ENCODE data around the gene BOD1L1. TPM values are rescaled to one million over a fixed set of nuclear protein-coding genes. Genes with fewer than 3 reads are reported as not detected.

Gene BOD1L1
- total RNA-seq, 1 experiment from 2014 or later, result 40.6 TPM

DNA sequence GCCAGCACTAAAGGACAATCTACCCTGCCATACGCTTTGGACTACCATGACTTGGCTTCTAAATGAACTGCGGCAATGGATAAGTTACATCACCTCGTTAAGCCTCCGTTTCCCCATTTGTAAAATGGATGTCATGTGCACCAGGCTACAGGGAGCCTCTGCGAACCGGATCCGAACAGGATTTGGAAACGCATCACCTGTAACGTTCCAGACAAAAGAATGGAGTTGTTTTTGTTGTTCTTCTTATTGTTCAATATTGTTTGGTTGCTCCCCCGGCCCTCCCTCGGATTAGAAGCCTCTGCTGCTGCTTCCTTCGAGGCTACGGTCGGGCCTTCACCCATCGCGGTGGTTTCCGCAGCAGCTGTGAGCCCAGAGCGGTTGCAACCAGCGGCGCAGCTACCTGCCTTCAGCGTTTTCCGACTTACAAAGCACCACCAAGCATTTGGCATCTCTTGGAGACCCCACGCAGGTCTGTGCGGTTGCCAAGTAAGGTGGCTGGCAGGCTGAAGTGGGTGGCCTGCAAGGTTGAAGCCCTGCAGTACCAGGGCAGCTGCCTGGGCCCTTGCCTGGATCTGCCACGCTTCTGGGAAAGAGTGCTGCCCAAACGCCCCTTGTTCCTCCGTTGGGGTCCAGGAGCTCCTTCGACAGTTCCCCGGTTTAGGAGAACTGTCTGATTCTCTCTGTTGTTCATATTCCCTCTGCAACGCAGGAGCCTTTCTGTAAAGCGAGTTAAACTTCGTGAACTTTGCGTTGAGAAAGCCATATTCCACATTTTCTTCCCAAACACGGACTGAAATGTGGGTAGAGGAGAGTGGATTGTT lies 90.3 kb downstream of the BOD1L1 start:
- H4K20me1 ChIP-seq (ENCODE audit: insufficient read depth, low read depth, low read length), result no peaks in the 10 kb centered on the region
- H3K36me3 ChIP-seq (ENCODE audit: insufficient read depth, low read length), result no peaks in the 10 kb centered on the region
- no peak overlapping the region for H3K27ac ChIP-seq (ENCODE audit: low read length)
- no peak overlapping the region for H3K4me2 ChIP-seq (ENCODE audit: low read depth, low read length, poor library complexity, severe bottlenecking)
- H3K79me2 ChIP-seq (ENCODE audit: low read length), result no peaks in the 10 kb centered on the region
- no peak overlapping the region for H3K4me3 ChIP-seq (ENCODE audit: low read length)
- no peak overlapping the region for H3K9ac ChIP-seq (ENCODE audit: low read length)
- no peaks in the 10 kb centered on the region for H3K27me3 ChIP-seq (ENCODE audit: low read length)
- H3K9me3 ChIP-seq (ENCODE audit: low read length), result no peaks in the 10 kb centered on the region
- no peaks in the 10 kb centered on the region for H3K4me1 ChIP-seq (ENCODE audit: low read length)
- no peak overlapping the region for H2AFZ ChIP-seq (ENCODE audit: low read length)
- DNase-seq, result no peak
- no peaks in the 10 kb centered on the region for H3K9me2 ChIP-seq (replicated peaks; ENCODE audit: insufficient read depth, low read length)

DNA sequence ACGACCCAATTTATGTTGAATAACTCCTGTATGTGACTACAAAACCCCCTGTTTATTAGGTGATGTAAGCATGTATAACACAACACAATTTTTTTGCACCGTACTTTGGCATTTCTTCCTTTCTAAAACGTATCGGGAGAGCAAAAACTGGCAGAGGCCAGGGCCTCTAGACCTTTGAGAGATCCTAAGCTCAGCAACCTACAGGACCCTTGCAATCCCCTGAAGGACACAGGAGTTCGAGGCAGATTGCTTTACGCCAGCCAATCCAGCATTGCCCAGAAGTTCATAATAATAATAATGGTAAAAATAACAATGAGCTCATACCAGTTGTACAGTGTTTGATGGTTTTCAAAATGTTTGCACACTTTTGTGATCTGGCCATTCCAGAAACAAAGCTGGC lies 90.9 kb downstream of the BOD1L1 start:
- no peak for DNase-seq
- Histone ChIP-seq H3K27ac (ENCODE audit: low read length) (no peak overlapping the region), H3K9me3 (ENCODE audit: low read length) (no peaks in the 10 kb centered on the region), H4K20me1 (ENCODE audit: insufficient read depth, low read depth, low read length) (no peaks in the 10 kb centered on the region), H3K4me1 (ENCODE audit: low read length) (no peaks in the 10 kb centered on the region), H3K4me3 (ENCODE audit: low read length) (no peak overlapping the region), H3K36me3 (ENCODE audit: insufficient read depth, low read length) (no peaks in the 10 kb centered on the region), H2AFZ (ENCODE audit: low read length) (no peak overlapping the region), H3K4me2 (ENCODE audit: low read depth, low read length, poor library complexity, severe bottlenecking) (no peak overlapping the region), H3K27me3 (ENCODE audit: low read length) (no peaks in the 10 kb centered on the region), H3K79me2 (ENCODE audit: low read length) (no peaks in the 10 kb centered on the region), H3K9ac (ENCODE audit: low read length) (no peak overlapping the region), H3K9me2 (replicated peaks; ENCODE audit: insufficient read depth, low read length) (no peaks in the 10 kb centered on the region)

DNA sequence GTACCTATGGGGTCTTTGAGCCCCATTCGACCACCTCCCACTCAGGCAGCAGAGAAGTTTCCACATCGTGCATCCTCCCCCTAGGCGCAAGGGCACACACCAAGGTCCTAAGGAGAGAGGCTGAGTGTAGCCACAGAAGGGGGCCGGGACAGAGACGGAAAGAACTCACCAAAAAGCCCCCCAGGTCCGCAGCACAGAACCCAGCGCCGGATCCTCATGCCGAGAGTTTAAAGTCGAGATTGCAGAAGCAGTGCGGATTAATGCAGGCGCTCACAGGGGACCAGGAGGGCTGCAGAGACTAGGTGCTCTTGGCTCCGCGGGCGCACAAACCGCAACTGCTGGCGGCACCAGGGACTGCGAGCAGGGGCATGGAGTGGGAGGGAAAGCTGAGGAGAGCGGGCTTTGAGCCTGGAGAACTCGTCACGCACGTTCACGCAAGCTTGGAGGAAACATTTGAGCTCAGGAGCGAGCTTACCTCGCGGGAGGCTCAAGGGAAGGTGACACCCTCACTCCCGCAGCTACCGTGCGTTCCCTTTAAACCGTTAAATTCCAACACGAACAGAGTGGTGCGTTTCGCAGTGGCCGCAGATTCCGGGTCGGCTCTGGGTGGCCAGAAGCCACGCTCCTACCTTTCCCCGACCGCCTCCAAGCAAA lies 91.7 kb downstream of the BOD1L1 start:
- no peak overlapping the region for H3K27ac ChIP-seq (ENCODE audit: low read length)
- H3K9me3 ChIP-seq (ENCODE audit: low read length), result no peaks in the 10 kb centered on the region
- no peak overlapping the region for H3K9ac ChIP-seq (ENCODE audit: low read length)
- H4K20me1 ChIP-seq (ENCODE audit: insufficient read depth, low read depth, low read length), result no peaks in the 10 kb centered on the region
- H2AFZ ChIP-seq (ENCODE audit: low read length), result no peak overlapping the region
- no peaks in the 10 kb centered on the region for H3K27me3 ChIP-seq (ENCODE audit: low read length)
- no peak overlapping the region for H3K4me2 ChIP-seq (ENCODE audit: low read depth, low read length, poor library complexity, severe bottlenecking)
- H3K4me1 ChIP-seq (ENCODE audit: low read length), result no peaks in the 10 kb centered on the region
- no peak for DNase-seq
- H3K9me2 ChIP-seq (replicated peaks; ENCODE audit: insufficient read depth, low read length), result no peaks in the 10 kb centered on the region
- no peaks in the 10 kb centered on the region for H3K36me3 ChIP-seq (ENCODE audit: insufficient read depth, low read length)
- no peaks in the 10 kb centered on the region for H3K79me2 ChIP-seq (ENCODE audit: low read length)
- H3K4me3 ChIP-seq (ENCODE audit: low read length), result no peak overlapping the region

DNA sequence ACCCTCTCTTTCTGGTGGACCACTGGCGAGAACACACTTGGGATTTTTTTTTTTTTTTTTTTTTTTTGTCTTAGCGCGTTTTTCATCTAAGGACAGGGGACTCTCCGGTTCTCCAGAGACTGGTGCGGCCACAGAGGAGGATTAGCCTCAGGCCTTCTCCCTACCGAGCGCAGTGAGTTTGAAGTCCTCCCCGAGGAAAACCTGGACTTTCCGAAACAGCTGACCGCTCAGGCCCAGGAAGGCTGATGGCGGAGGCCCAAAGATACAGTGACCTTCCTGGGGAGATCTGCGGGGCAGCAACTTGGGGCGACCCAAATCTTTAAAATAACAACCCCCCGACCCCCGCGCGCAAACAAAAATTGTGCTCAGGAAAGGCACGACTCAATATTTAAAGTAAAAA lies 92.4 kb downstream of the BOD1L1 start:
- no peaks in the 10 kb centered on the region for H3K79me2 ChIP-seq (ENCODE audit: low read length)
- H3K27me3 ChIP-seq (ENCODE audit: low read length), result no peaks in the 10 kb centered on the region
- H4K20me1 ChIP-seq (ENCODE audit: insufficient read depth, low read depth, low read length), result no peaks in the 10 kb centered on the region
- no peak overlapping the region for H3K4me2 ChIP-seq (ENCODE audit: low read depth, low read length, poor library complexity, severe bottlenecking)
- DNase-seq, result no peak
- no peak overlapping the region for H3K9ac ChIP-seq (ENCODE audit: low read length)
- no peaks in the 10 kb centered on the region for H3K9me2 ChIP-seq (replicated peaks; ENCODE audit: insufficient read depth, low read length)
- no peaks in the 10 kb centered on the region for H3K9me3 ChIP-seq (ENCODE audit: low read length)
- H3K36me3 ChIP-seq (ENCODE audit: insufficient read depth, low read length), result no peaks in the 10 kb centered on the region
- H3K4me1 ChIP-seq (ENCODE audit: low read length), result no peaks in the 10 kb centered on the region
- H3K27ac ChIP-seq (ENCODE audit: low read length), result no peak overlapping the region
- H2AFZ ChIP-seq (ENCODE audit: low read length), result no peak overlapping the region
- no peak overlapping the region for H3K4me3 ChIP-seq (ENCODE audit: low read length)

DNA sequence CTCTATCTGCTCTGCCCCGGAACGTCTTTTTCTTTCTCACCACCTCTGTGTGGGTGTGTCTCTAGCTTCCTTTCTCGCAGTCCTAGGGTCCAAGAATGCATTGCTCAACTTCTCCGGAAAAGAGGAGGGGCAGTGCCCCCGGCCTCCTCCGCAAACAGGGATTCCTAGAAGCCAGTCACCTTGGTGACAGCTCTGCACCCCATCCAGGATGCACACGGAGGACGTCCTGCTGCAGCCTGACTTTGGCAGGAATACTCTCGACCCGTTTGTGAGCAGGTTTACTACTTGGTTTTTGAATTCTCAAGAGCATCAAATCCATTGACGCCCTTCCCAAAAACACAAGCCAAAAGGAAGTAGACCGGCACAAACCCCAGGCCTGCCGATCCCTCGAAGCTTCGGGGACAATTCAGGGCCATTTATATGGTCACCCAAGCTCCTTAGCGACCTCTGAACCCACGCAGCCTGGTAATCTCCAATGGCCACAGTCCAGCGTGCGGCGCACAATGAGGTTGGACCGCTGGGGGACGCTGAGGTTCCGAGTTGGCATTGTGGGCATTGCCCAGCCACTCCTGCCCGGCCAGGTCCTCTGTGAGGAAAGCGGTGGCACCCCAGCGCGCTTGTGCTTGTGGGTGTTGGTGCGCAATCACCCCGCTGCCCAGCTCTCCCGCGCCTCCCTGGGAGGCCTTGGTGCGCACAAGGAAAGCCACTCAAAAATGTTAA lies 93.0 kb downstream of the BOD1L1 start:
- Histone ChIP-seq H3K36me3 (ENCODE audit: insufficient read depth, low read length) (no peaks in the 10 kb centered on the region), H3K27me3 (ENCODE audit: low read length) (no peaks in the 10 kb centered on the region), H3K4me2 (ENCODE audit: low read depth, low read length, poor library complexity, severe bottlenecking) (no peak overlapping the region), H3K4me1 (ENCODE audit: low read length) (no peaks in the 10 kb centered on the region), H2AFZ (ENCODE audit: low read length) (no peak overlapping the region), H3K27ac (ENCODE audit: low read length) (no peak overlapping the region), H3K9me3 (ENCODE audit: low read length) (no peaks in the 10 kb centered on the region), H4K20me1 (ENCODE audit: insufficient read depth, low read depth, low read length) (no peaks in the 10 kb centered on the region), H3K4me3 (ENCODE audit: low read length) (no peak overlapping the region), H3K9me2 (replicated peaks; ENCODE audit: insufficient read depth, low read length) (no peaks in the 10 kb centered on the region), H3K79me2 (ENCODE audit: low read length) (no peaks in the 10 kb centered on the region), H3K9ac (ENCODE audit: low read length) (no peak overlapping the region)
- DNase-seq, result no peak

DNA sequence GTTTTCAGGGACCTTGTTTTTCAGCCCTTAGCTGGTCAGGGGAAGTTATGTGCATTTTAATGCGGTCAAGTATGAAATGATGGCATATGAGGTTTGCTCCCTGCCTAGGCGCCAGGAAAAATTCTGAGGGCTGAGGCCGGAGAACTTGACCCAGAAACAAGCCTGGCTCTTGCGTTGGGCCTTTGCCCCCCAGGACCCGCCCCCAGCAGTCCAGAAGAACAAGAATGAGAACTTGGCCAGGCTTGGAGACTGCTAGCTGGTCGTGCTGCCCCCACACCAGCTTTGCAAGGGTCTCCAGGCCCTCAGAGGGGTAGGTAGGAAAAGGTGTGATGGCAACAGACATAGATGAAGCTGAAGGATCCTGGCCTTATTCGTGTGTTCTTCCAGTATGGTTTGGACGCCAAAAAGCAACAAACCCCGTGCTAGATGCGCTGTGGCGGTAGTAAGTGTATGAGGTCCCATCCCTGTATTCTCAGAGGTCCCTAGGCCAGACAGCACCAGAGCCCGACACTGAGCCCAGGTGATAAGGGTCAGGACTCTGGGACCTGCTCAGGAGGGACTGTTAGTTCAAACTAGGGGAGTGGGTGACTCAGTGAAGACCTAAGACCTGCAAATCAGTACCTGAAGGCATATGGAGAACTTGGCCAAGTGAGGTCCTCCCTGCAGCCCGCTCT lies 93.7 kb downstream of the BOD1L1 start:
- H3K27me3 ChIP-seq (ENCODE audit: low read length), result no peaks in the 10 kb centered on the region
- no peak overlapping the region for H3K4me2 ChIP-seq (ENCODE audit: low read depth, low read length, poor library complexity, severe bottlenecking)
- no peak overlapping the region for H3K4me3 ChIP-seq (ENCODE audit: low read length)
- no peaks in the 10 kb centered on the region for H4K20me1 ChIP-seq (ENCODE audit: insufficient read depth, low read depth, low read length)
- no peaks in the 10 kb centered on the region for H3K9me2 ChIP-seq (replicated peaks; ENCODE audit: insufficient read depth, low read length)
- no peaks in the 10 kb centered on the region for H3K79me2 ChIP-seq (ENCODE audit: low read length)
- peak overlapping the region; percentile 36; the same call in 1 of the 2 replicates for H2AFZ ChIP-seq (ENCODE audit: low read length)
- H3K9ac ChIP-seq (ENCODE audit: low read length), result no peak overlapping the region
- no peak overlapping the region for H3K27ac ChIP-seq (ENCODE audit: low read length)
- H3K4me1 ChIP-seq (ENCODE audit: low read length), result peaks cover 2% of the 10 kb centered on the region
- no peak for DNase-seq
- H3K9me3 ChIP-seq (ENCODE audit: low read length), result no peaks in the 10 kb centered on the region
- H3K36me3 ChIP-seq (ENCODE audit: insufficient read depth, low read length), result no peaks in the 10 kb centered on the region

DNA sequence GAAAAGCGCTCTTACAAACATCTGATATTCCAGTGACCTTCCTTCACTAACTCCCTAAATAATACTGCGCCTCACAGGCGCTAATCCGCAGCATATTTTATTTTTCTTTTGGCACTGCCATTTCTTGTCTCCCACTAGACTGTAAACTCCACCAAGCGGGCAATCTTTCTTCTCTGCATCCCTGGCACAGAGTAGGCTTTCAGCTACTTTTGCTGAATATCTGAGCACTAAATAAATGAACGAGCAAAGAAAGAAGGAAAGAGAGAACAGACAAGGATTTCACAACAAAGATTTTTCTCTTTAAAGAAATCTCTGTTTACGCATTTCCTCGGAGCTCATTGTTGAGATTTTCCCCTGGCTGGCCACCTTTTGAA lies 95.9 kb downstream of the BOD1L1 start:
- H3K4me2 ChIP-seq (ENCODE audit: low read depth, low read length, poor library complexity, severe bottlenecking), result no peak overlapping the region
- DNase-seq, result no peak
- no peak overlapping the region for H2AFZ ChIP-seq (ENCODE audit: low read length)
- no peak overlapping the region for H3K9ac ChIP-seq (ENCODE audit: low read length)
- H3K4me1 ChIP-seq (ENCODE audit: low read length), result peaks cover 15% of the 10 kb centered on the region
- no peak overlapping the region for H3K4me3 ChIP-seq (ENCODE audit: low read length)
- H3K9me3 ChIP-seq (ENCODE audit: low read length), result no peaks in the 10 kb centered on the region
- H3K79me2 ChIP-seq (ENCODE audit: low read length), result no peaks in the 10 kb centered on the region
- no peaks in the 10 kb centered on the region for H3K36me3 ChIP-seq (ENCODE audit: insufficient read depth, low read length)
- no peaks in the 10 kb centered on the region for H3K9me2 ChIP-seq (replicated peaks; ENCODE audit: insufficient read depth, low read length)
- no peaks in the 10 kb centered on the region for H4K20me1 ChIP-seq (ENCODE audit: insufficient read depth, low read depth, low read length)
- H3K27me3 ChIP-seq (ENCODE audit: low read length), result 0 out of 2 replicates have a peak, but pooled peaks cover 2% of the 10 kb centered on the region
- H3K27ac ChIP-seq (ENCODE audit: low read length), result no peak overlapping the region

Data from Karpas-422 (cell line).